Sigmoid colon (tissue), 4 donors: ENCODE results near the gene CES5A.

Source experiments
- CTCF ChIP-seq, 4 experiments: fragments of 450-650 bp in 3 of 4; fragments of 200-600 bp in 1 of 4; IDR thresholded peaks; one replicate each; pipeline ENCODE4 v1.5.1; 2016 to 2019; ENCODE audit warnings: antibody characterized with exemption in 4 of 4, mild to moderate bottlenecking in 3 of 4, moderate library complexity in 2 of 4
- EP300 ChIP-seq, 4 donors: sonication (generic); formaldehyde crosslinking; IDR thresholded peaks; one replicate each; pipeline ENCODE4 v1.6.1; 2017; ENCODE audit warnings: antibody characterized with exemption in 4 of 4
- POLR2A ChIP-seq, 2 donors: fragments of 450-650 bp; IDR thresholded peaks; one replicate each; pipeline ENCODE4 v1.6.1; 2016; ENCODE audit warnings: antibody characterized with exemption in 2 of 2, mild to moderate bottlenecking in 2 of 2, moderate library complexity in 2 of 2
- POLR2AphosphoS5 ChIP-seq, 4 donors: sonication (generic); formaldehyde crosslinking; IDR thresholded peaks; one replicate each; pipeline ENCODE4 v1.6.1; 2017; ENCODE audit warnings: antibody characterized with exemption in 4 of 4

- TF ChIP-seq CTCF (IDR thresholded peaks at IDR 0.05) = no peak
- no peak for TF ChIP-seq POLR2AphosphoS5 (IDR thresholded peaks at IDR 0.05)
- no peak for TF ChIP-seq EP300 (IDR thresholded peaks at IDR 0.05)
- no peak for TF ChIP-seq POLR2A (IDR thresholded peaks at IDR 0.05)
These were observed 33.5 kb upstream of the CES5A start for GRCh38 chr16:55908641-55909040.
